Adrenal gland (tissue), 12 donors: ENCODE data around the gene ERAP2. TPM values are rescaled to one million over a fixed set of nuclear protein-coding genes. Genes with fewer than 3 reads are reported as not detected.
A peak's percentile ranks its signal among the peaks of the same experiment; 100 is the strongest.

ENCODE experiments used
- DNase-seq, 7 donors: peaks; one replicate each; pipeline ENCODE4 v3.0.0-alpha.2; 2019 to 2020
- H3K27ac ChIP-seq, 5 donors: fragments of 200-600 bp; sonication (generic) in 4 of 5; 1 replicate in 3 of 5; 2 replicates in 2 of 5; pipeline versions ENCODE4 v1.5.1 to v1.8.0; 2016 to 2020; ENCODE audit warnings: mild to moderate bottlenecking in 1 of 5
- H3K27me3 ChIP-seq: fragments of 200-600 bp; 2 replicates; pipeline ENCODE4 v1.8.0; 2021
- H3K36me3 ChIP-seq, 2 donors: fragments of 200-600 bp; replicated peaks in 1 of 2; 1 replicate in 1 of 2; 2 replicates in 1 of 2; pipeline versions ENCODE4 v1.5.1 to v1.8.0; 2018 to 2022
- H3K4me1 ChIP-seq, 2 donors: fragments of 200-600 bp; replicated peaks in 1 of 2; 1 replicate in 1 of 2; 2 replicates in 1 of 2; pipeline versions ENCODE4 v1.5.1 to v1.8.0; 2018 to 2021
- H3K4me3 ChIP-seq, 4 donors: fragments of 200-600 bp; sonication (generic) in 3 of 4; one replicate each; pipeline ENCODE4 v1.5.1; 2016 to 2018
- H3K9me3 ChIP-seq, 3 donors: fragments of 200-600 bp; sonication (generic) in 1 of 3; replicated peaks in 1 of 3; 1 replicate in 2 of 3; 2 replicates in 1 of 3; pipeline versions ENCODE4 v1.5.1 to v1.8.0; 2016 to 2021
- POLR2A ChIP-seq, 2 donors: fragments of 450-650 bp; IDR thresholded peaks; one replicate each; pipeline ENCODE4 v1.6.1; 2017; ENCODE audit warnings: antibody characterized with exemption in 2 of 2, mild to moderate bottlenecking in 2 of 2, moderate library complexity in 1 of 2
- WGBS, 4 donors: extraction: QIAGEN DNeasy Blood & Tissue Kit in 2 of 4; methylation state at CpG; one replicate each; pipeline versions ENCODE4 v1.1.5 to v1.1.7; 2013 to 2017; 5-methylcytosine and 5-hydroxymethylcytosine counted together
- intact Hi-C, 2 donors: fragments of 100-400 bp; cut with DNase I; formaldehyde crosslinking; loops; one replicate each; pipeline versions ENCODE4 v1.14.1 to v1.15.0; 2022 to 2023
- polyA plus RNA-seq, 3 donors: library from polyadenylated mRNA; stranded (reverse); fragments of 200-250 nt in 2 of 3; fragments of 350-450 nt in 1 of 3; fragmentation: Illumina TruSeq in 1 of 3; extraction: RNeasy Lipid Tissue Mini Kit (QIAGEN cat#74804) in 1 of 3; gene quantifications; one replicate each; pipeline ENCODE4 v1.2.3, GENCODE V29; 2013 to 2014
- total RNA-seq, 9 donors: library from RNA; depleted of rRNA in 4 of 9; stranded (reverse); fragments of >200 nt in 4 of 9; fragments of 120-200 nt in 1 of 9; fragmentation: NEBNext Ultra II Directional in 1 of 9; extraction: Animal tissue kit (Norgen Biotek cat#: 25700) in 1 of 9; gene quantifications; one replicate each; pipeline versions ENCODE4 v1.1.0 to v1.2.4, GENCODE V29; 2013 to 2023
- TF ChIP-seq, protein P1 (sequence below), 6 experiments: fragments of 450-650 bp in 4 of 6; fragments of 200-600 bp in 2 of 6; sonication (generic) in 1 of 6; IDR thresholded peaks; 1 replicate in 5 of 6; 2 replicates in 1 of 6; pipeline versions ENCODE4 v1.5.1 to v1.8.0; 2016 to 2021; ENCODE audit warnings: antibody characterized with exemption in 6 of 6, mild to moderate bottlenecking in 2 of 6, moderate library complexity in 1 of 6
- donor health status: healthy with polysubstance abuse.
- donor health status: Bipolar disorder and iron deficiency.
- donor health status: DM: yes; HTN: yes; CAD: no.
- donor health status: DM: no; HTN: no; CAD: no.
- donor health status: DM: no; HTN: no; CAD: no.
- donor health status: DM: yes; HTN: yes; CAD: no.

ERAP2 gene
- total and polyA plus RNA-seq, 12 donors = 0.94 to 32.1 (median 10.2) TPM

DNA sequence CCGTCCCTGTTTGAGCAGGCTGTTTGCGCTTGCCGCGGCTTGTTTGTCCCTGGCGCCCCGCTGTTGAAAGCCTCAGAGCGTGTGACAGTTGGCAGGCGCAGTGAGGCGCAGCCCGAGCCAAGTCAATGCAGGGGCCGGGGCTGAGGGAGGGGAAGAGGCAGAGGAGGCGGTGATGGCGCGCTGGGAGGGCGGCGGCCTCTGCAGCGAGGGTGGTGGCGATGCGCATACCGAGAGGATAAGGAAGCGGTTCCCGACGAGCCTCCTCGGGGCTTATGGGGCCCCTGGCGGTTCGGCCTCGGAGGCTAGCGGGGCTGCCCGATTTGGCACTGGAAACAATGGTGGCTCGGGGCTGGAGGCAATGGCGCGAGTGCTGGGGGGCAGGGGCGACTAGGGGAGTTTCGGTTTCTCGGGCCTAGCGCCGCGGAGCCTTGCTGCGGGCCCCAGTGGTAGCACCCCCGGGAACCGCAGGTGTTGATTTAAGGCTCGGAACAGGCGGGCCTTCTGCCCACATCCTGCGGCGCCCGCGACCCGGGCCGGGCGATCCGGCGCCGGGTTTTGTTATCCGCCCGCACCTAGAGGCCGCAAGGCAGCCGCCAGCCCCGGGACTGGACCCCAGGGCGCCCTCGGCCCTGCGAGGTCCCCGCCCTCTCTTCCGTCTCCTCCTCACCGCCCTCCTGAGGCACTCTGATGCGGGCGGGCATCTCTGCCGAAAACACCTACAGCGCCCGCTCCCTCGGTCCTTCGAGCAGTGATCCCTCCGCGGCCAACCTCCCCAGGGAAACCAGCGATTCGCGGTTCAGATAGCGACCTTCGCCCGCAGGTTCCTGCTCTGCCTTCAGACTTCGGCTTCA, 58.6 kb downstream of the ERAP2 start:
- DNase-seq = peak; percentile 88 to 95 (median 92)
- Histone ChIP-seq H3K4me3 (peak overlapping the region; percentile 54 to 87 (median 66)), H3K27me3 (no peaks in the 10 kb centered on the region), H3K36me3 (no peaks in the 10 kb centered on the region), H3K4me1 (peaks cover 23 to 42% of the 10 kb centered on the region in 2 donors), H3K27ac (peak overlapping the region; percentile 87 to 96 (median 91)), H3K9me3 (no peaks in the 10 kb centered on the region)
- WGBS, 4 donors = 0 to 1% (median 0%) methylated on average over 31 to 80 of the region's 80 CpGs
- intact Hi-C loops = loop anchor here (10.0 kb wide), 2 partner anchors 60 kb away; partner anchors contain the start of gene ERAP2 (in 1 of the 2)
- peak; percentile 65 to 88 for TF ChIP-seq POLR2A (IDR thresholded peaks at IDR 0.05)
- TF ChIP-seq, protein P1, sequence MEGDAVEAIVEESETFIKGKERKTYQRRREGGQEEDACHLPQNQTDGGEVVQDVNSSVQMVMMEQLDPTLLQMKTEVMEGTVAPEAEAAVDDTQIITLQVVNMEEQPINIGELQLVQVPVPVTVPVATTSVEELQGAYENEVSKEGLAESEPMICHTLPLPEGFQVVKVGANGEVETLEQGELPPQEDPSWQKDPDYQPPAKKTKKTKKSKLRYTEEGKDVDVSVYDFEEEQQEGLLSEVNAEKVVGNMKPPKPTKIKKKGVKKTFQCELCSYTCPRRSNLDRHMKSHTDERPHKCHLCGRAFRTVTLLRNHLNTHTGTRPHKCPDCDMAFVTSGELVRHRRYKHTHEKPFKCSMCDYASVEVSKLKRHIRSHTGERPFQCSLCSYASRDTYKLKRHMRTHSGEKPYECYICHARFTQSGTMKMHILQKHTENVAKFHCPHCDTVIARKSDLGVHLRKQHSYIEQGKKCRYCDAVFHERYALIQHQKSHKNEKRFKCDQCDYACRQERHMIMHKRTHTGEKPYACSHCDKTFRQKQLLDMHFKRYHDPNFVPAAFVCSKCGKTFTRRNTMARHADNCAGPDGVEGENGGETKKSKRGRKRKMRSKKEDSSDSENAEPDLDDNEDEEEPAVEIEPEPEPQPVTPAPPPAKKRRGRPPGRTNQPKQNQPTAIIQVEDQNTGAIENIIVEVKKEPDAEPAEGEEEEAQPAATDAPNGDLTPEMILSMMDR (IDR thresholded peaks at IDR 0.05) = peak in 2 of 6 experiments; percentile 23 to 47

DNA sequence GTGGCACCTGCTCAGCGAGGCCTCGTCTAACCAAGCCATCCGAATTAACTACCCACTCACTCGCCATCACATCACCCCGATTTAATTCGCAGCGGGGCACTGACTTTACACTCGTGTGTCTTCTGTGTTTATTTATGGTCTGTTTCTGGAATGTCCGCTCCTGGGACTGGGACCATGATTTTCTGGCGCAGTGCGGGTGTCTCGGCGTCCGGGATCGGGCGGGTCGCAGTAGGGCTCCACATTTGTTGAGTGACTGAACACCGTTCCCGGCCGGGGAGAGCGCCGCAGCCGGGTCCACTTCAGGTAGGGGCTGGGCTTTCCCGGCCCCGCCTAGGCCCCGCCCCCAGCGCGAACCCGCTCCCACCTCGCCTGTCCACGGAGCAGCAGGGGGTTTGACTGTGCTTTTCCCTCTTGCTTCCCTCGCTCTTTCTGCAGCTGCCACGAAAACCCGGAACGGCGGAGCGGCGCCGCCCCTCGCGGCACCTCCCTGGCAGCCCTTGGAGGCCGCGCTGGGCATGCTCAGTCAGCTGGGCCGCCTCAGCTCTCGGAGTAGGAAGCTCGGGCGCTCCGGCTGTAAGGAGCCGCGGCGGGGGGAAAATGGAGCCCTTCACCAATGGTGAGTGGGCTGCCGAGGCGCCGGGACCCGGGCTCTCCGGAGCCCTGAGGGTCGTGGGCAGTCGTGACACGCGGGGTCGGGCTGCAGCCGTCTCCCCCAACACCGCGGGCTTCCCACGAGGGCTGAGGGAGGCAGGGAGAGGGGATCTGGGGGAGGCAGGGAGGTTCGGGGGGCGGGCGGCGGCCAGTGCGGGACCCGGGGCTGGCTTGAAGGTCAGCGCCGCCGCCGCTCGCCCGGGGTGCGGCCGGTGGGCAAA, 59.5 kb downstream of the ERAP2 start, which contains the start of gene LNPEP:
Gene LNPEP (plus strand): TSS at position 522 of the 872 bp plus-strand sequence. CDS start 76 bp downstream, at position 598.
- Histone ChIP-seq H3K27me3 (no peaks in the 10 kb centered on the region), H3K4me3 (peak within 1 kb of the TSS; percentile 72 to 89 (median 86)), H3K9me3 (no peaks in the 10 kb centered on the region), H3K4me1 (peaks cover 23 to 50% of the 10 kb centered on the region in 2 donors), H3K36me3 (no peaks in the 10 kb centered on the region), H3K27ac (peak within 1 kb of the TSS; percentile 87 to 96 (median 91))
- 0% methylated on average over 16 to 79 of the region's 79 CpGs for WGBS, 4 donors
- intact Hi-C loops = loop anchor here (10.0 kb wide), 2 partner anchors 59 to 61 kb away; partner anchors contain the start of gene ERAP2 (in 1 of the 2)
- TF ChIP-seq, protein P1 (IDR thresholded peaks at IDR 0.05) = peak in 1 of 6 experiments; percentile 48
- peak; percentile 92 to 95 for TF ChIP-seq POLR2A (IDR thresholded peaks at IDR 0.05)
- DNase-seq = peak; percentile 96 to 98 (median 97)

DNA sequence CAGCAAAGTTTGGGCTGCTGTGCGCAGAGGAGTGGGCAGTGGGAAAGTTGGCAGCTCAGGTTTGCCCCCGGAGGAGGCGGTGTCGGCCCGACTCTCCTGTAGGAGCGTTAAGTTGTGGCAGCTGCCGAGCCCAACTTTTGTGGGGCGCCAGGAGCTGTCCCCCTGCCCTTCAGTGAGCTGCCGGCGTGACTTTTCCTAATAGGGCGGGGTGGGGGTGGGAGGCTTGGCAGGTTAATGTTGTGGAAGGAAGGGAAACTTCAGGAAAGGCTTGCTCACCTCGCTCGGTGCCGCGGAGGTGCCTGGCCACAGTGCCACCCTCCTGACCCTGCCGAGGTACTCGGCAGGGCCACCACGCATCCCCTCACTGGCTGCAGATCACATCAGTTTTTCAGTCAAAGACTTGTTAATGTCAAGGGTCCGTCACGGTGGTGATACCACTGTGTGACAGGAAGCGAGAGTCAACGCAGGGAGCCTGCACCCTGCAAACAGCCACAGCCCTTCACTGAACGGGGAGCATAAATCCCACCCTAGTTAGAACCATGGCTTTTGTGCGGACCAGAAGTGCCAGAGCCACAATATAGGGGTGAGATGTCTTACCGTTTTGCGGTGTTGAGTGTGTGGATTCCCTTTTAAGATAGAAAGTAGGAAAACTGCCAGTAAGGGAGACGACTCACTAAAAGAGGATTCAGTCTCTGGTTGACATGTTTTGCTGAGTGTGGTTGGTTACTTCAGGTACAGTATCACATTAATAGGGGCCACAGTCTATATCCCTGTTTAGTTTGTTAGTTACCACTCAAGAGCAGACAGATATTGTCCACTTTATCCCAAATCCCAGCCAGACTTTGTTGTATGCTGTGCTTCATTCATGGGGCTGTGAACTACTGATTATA, 60.4 kb downstream of the ERAP2 start:
- 0% methylated on average over 9 to 27 of the region's 27 CpGs for WGBS, 4 donors
- Histone ChIP-seq H3K27me3 (no peaks in the 10 kb centered on the region), H3K27ac (peak overlapping the region; percentile 87 to 96 (median 91)), H3K4me1 (peaks cover 23 to 50% of the 10 kb centered on the region in 2 donors), H3K36me3 (no peaks in the 10 kb centered on the region), H3K9me3 (no peaks in the 10 kb centered on the region), H3K4me3 (peak overlapping the region; percentile 72 to 89 (median 86))
- peak; percentile 24 to 61 (median 45) for DNase-seq
- no peak for TF ChIP-seq POLR2A (IDR thresholded peaks at IDR 0.05)
- TF ChIP-seq, protein P1 (IDR thresholded peaks at IDR 0.05) = no peak
- intact Hi-C loops = loop anchor here (10.0 kb wide), 2 partner anchors 58 to 62 kb away; partner anchors contain the start of gene ERAP2 (in 1 of the 2)
